GM19455 (cell line): ENCODE results near the gene FEZ2.
A peak's percentile ranks its signal among the peaks of the same experiment; 100 is the strongest.

ENCODE experiments used
- ATAC-seq: cut with Tn5 transposase; IDR thresholded peaks from one replicate; pipeline ENCODE4 v1.9.1; 2021; ENCODE audit not compliant: unreplicated experiment

FEZ2 gene

DNA sequence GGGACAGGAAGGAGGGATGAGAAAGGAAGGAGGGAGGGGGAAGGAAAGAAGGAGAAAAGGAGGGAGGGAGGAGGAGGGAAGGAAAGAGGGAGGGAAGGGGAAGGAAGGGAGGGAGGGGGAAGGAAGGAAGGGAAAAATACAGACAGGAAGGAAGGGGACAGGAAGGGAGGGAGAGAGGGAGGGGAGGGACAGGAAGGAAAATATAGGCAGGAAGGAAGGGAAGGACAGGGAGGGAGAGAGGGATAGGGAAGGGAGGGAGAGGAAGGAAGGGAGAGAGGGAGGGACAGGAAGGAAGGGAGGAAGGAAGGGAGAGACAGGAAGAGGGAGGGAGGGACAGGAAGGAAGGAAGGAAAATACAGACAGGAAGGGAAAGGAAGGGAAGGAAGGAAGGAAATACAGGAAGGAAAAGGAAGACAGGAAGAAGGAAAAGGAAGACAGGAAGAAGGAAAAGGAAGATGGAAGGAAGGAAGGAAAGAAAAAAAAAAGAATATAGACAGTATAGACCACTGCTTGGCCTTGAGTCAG, 63.6 kb downstream of the FEZ2 start:
- no peak for ATAC-seq

DNA sequence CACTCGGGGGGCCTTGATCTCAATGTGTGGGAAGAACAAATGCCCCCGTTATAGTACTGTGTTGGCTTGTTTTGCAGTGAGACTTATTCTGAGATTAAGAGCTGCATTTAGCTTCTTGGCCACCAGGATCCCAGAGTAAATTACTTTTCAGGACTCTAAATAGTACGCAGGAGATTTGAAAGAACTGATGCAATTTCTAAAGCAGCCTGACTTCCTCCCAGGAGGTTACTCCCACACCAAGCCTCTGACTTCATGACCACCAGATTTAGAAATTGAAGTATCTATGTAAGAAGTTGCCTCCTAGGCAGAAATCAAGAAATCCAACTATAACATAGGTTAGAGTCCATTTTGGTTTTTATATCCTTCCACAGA, 67.0 kb downstream of the FEZ2 start:
- ATAC-seq: no peak

DNA sequence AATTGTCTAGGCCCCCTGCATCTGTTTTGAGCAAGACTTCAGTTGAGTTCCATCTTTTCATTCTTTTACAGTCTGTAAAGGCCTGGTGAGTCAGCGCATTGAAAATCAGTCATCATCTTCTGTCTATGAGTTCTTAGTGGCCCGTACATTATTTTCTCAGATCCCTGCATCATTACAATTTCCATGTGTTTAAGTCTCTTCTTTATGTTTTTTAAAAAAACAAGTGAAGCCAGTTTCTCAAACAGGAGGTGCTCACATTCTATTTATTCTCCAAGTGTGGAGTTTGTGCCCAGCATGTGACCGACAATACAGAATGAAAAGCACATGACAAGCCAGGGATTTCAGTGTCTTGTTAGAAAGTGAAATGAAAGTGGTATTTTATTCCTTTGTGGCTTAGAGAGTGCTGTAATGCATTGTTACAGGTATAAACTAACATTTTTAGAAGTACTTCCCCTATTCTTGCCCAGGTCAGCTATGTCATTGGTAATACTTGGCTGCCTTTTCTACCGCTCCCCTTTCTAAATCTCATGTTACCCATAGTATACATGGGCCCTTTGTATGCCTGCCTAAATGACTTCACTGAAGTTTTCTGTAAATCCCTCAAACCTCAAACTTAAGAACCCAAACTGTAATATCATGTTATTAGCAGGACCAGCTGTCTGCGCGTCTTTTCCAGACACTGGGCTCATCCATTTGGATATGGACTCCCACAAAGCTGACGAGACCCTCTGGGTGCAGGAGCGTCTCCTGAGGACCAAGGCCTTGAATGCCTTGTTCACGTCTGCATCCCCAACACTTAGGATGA, 67.6 kb downstream of the FEZ2 start:
- ATAC-seq: no peak

DNA sequence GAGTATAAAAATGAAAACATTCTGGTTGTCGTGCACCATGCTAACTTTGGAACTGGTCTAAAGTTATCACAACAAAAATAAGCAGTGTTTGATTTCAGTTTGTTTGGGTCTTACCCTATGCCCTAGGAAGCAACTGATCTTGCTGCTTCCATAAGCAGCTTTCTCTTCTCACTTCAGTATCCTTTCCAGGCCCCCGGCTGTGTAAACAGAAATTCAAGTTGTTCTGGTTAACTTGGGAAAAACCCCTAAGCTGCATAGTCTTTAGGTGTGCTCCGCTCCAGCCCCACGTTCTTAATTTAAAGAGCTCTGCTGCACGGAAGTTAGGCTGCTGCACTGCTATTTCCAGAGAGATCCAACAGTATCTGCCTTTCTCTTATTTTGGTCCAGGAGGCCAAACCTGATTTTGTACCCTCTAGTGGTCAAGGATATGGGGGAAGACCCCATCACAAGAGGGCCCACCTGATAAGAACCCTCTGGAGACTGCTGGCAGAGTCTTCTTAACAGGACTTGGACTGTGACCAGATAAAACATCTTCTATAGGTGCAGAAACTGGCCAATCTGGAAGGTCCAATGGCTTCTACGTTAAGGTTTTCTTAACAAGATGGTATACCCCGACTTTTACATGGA, 69.1 kb downstream of the FEZ2 start:
- ATAC-seq: no peak

DNA sequence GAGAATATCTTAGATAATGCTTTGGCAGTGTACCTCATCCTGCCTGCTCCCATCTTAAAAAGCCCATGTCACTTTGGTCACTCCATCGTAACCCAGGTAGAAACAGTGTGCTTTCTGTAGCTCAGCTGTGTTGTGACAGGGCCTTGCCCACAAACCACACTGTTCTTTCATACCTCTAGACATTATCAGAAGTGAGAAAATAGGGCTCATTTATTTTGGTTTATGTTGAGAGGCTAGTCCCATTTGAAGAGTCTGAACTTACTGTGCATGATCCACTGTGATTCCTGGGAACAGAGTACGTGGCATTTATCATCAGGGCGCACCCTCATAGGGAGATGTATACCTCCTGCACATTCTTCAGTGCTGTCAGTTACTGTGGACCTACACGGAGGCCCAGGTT, 69.7 kb downstream of the FEZ2 start:
- peak; percentile 74 for ATAC-seq

DNA sequence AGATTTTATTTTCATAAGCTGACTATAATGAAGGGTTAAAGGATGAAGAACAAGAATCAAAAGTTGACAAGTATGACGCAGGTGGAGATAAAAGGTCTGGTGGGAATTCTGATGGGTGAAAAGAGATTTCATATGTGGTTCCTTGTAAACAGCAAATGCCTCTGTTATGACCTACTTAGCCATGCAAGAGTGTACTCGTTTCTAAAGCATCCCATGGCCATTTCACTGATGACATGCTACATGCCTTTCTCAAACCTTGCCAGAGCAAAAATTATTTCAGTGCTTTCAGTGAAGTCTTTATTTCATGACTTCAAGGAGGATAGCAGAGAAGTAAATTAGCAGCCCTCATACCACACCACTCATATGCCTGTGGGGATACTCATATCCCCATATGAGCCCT, 71.7 kb downstream of the FEZ2 start:
- ATAC-seq: no peak

DNA sequence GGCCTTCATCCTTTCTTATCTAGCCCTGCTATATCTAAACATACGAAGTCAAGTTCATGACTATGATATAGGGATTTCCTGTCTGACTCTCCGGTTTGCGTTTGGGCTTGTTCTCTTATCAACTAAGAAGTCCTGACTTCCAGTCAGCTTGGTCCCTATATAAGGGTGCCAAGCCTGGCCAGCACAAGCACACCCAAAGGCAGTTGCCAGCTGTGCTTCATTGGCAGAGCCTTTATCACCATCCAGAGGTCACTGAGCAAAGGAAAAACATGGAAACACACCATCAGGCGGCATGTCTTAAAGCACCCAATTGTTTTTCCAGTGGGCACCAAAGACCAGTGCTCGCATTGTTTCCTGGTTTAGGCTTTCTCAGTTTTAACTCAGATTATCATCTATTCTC, 72.7 kb downstream of the FEZ2 start:
- no peak for ATAC-seq

DNA sequence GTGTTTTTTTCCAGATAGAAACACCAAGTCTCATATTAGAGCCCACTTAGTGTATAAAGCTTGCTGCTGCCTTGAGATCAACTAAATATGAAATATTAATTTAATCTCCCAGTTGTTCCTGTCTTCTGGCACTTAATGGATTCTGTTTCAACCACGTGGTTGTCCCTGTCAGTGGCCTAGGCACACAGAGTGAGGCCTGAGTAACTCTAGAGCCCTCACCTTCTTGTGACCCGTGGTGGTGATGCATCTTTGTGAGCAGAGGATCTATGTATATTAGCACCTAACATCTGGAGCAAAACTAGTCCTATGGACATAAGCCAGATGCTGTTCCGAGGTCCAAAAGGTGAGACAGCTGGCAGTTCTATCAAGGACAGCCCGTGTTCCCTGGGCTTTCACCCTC, 74.8 kb downstream of the FEZ2 start:
- ATAC-seq: no peak

DNA sequence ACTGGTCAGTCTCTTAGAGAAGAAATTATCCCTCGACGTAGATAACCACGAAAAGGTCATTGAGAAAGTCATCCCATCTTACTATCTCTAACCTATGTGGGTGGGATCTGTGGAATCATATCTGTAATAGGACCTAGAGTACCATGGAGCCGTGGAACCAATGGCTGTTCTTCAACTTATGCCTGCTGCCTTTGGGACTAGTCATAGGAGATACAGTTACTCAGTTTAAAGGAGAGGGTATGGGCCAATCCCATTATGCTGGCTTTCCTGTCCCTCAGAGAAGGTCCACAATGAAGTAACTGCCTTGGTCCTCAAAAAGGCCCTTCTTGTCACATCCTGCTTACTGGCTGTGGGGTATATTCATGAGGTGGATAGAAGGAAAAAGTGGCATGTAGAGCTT, 77.5 kb downstream of the FEZ2 start:
- ATAC-seq: no peak

DNA sequence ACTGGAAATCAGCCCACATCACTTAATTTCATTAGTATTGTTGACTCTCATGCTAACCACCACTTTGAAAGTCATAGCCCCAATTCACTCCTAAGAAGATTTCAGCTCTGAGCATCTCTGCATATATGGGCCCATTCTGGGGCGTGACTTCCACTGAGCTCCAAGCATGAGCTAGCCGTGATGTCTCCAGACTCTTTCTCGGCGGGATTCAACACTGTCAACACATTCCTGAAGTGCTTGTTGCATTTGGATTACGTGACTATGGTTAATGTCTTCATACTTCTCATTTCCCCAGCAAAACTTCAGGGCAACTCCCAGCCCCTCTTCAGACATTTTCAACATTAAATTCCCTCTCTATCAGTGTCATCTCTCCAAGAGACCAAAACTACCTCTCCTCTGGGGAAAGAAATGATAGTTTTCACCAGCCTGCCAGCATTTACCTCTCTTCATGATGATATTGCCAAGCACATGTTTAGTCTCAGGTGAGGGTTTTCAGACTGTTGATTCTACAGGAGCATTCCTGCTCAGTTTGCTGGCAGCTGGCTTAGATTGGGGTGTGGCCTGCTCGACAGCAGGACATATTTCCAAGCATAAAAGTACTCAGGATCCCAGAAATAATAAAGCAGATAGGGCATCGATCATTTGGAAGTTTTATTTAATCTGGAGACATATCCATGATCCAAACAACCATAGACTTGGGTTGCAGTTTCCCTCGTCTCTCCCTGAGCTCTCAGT, 81.7 kb downstream of the FEZ2 start:
- no peak for ATAC-seq

DNA sequence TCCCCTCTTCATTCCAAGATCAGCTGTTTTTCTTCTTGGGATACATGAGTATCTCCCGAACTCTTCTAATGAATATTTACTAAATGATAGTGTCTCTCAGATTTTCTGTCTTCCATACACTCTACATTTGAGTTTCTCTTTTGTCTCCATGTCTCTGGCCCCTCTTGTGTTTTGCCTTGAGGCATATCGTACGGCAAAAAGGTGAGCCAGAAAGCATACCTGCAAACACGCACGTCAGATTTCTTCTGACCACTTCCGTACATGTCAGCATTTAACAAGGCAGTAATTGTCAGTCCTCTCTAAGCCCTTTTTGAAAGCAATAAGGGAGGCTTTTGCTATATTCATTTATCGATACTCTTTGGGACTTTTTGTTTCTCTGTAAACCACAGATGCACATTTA, 82.4 kb downstream of the FEZ2 start:
- no peak for ATAC-seq

DNA sequence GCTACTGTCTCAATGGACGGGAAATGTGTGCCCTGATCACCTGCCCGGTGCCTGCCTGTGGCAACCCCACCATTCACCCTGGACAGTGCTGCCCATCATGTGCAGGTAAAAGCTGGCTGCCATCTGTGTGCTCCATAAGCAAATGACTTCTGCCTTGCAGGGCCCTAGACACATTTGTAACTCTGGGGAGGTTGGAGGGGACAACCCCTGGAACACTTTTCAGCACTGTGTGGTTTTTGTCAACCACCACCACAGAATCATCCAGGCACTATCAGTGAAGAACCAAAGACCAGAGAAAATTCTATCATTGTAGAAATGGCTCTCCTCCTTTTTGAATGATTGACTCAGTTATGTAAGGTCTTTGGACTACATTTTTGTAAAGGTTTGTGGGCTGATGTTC, 84.3 kb downstream of the FEZ2 start:
- ATAC-seq: no peak

DNA sequence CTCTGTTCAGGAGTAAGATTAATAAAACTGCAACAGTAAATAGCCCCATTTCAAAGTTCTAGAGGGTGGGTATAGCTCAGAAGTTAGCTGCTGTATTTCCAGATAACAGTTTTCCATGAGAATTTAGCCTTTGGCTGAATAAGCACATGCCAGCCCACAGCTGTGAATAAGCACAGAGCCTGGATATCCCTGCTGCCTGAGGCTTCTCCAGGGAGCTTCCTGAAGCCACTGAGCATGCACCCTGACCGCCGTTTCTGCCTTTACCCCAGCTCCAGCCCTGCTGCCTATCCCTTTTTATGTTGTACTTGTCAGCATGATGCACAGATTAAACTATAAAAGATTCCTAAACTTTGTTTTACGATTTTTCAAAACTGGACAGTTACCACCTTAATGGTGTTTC, 85.3 kb downstream of the FEZ2 start:
- ATAC-seq: no peak

DNA sequence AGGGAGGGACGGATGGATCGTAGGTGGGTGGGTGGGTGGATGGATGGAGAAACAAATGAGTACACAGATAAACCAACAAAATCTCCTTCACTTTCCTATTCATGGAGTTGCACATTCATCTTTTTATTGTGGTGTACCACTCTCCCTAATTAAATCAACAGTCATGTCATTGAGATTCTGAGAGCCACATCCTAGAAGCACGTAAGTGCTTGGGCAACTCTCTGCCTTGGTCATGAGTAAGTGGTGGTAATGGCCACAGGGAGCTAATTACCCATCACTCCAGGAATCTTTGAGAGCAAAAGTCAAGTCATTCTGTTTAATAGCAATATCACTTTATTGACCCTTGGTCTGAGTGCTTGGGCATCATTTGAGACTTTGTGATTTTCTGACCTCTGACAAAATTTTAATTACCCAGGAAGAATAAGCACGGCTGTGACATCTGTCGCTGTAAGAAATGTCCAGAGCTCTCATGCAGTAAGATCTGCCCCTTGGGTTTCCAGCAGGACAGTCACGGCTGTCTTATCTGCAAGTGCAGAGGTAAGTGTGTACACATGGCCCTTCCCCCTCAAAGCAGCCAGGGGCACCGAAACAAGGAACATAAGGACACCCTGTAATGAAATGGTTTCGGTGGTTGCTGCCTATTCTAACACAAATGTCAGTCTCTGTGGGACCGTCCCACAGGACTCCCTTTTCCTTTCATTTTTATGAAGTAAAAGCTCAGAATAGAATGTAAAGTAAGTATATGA, 85.9 kb downstream of the FEZ2 start:
- no peak for ATAC-seq

DNA sequence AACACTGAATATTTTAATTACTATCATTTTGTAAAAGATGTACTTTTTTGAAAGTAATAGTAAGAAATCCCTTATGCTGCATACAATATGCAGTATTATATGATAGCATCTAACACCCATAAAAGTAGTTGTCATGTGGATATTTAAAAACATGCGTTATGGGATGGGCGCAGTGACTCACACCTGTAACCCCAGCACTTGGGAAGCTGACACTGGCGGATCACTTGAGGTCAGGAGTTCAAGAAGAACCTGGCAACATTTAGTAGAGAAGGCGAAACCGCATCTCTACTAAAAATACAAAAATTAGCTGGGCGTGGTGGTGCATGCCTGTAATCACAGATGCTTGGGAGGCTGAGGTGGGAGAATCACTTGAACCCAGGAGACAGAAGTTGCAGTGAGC, 88.9 kb downstream of the FEZ2 start:
- no peak for ATAC-seq

DNA sequence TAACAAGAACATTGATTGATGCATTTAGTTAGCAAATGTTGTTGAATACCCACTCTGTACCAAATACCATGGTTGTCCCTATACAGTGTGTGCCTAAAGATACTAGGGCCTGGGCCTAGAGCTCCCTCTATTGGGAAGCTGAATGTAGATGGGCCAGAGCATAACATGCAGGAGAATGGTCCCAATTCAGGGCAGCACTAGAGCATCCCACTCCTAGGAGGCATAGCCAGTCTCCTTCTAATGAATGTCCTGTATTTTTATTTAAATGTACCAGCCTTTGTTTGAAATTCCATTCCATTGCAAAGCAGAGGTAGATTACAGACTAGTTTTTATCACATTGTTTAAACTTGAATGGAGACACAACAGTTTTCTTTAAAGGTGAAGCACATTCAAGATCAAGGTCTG, 90.6 kb downstream of the FEZ2 start:
- ATAC-seq: peak; percentile 76
